Transverse colon (tissue), 3 donors: ENCODE data around the gene ADNP.

ENCODE experiments used
- CTCF ChIP-seq, 5 experiments: fragments of 200-600 bp in 3 of 5; fragments of 450-650 bp in 2 of 5; sonication (generic) in 3 of 5; IDR thresholded peaks; 1 replicate in 2 of 5; 2 replicates in 3 of 5; pipeline ENCODE4 v1.5.1; 2016 to 2017; ENCODE audit warnings: antibody characterized with exemption in 5 of 5, inconsistent platforms in 3 of 5, mild to moderate bottlenecking in 2 of 5, moderate library complexity in 1 of 5
- POLR2A ChIP-seq: fragments of 450-650 bp; IDR thresholded peaks from one replicate; pipeline ENCODE4 v1.6.1; 2016; ENCODE audit warnings: antibody characterized with exemption, mild to moderate bottlenecking, moderate library complexity

GRCh38 chr20:50867805-50868204 is 63.4 kb downstream of the ADNP start:
- TF ChIP-seq POLR2A (no peak), CTCF (IDR thresholded peaks at IDR 0.05) (no peak)
